EL (cell line): ENCODE data around the gene CRMP1.

ENCODE experiments used
- DNase-seq: peaks from one replicate; pipeline ENCODE4 v3.0.0-alpha.2; 2016

CRMP1 gene

GRCh38 chr4:5919044-5919443, 26.2 kb upstream of the CRMP1 start:
- DNase-seq = no peak

GRCh38 chr4:5918331-5918985, 25.6 kb upstream of the CRMP1 start:
- DNase-seq = no peak

GRCh38 chr4:5917672-5918071, 24.8 kb upstream of the CRMP1 start:
- DNase-seq = no peak

GRCh38 chr4:5916229-5916628, 23.3 kb upstream of the CRMP1 start:
- DNase-seq = no peak

- DNase-seq = no peak
Measured at GRCh38 chr4:5913454-5913853, 20.6 kb upstream of the CRMP1 start.

- no peak for DNase-seq
Measured at GRCh38 chr4:5912614-5913019, 19.7 kb upstream of the CRMP1 start.

- DNase-seq = no peak
Measured at GRCh38 chr4:5908876-5909427, 16.1 kb upstream of the CRMP1 start.

GRCh38 chr4:5906191-5906590, 13.3 kb upstream of the CRMP1 start:
- no peak for DNase-seq

- no peak for DNase-seq
Measured at GRCh38 chr4:5905714-5906113, 12.8 kb upstream of the CRMP1 start.

GRCh38 chr4:5900844-5901243, 8.0 kb upstream of the CRMP1 start:
- no peak for DNase-seq

GRCh38 chr4:5899881-5900280, 7.0 kb upstream of the CRMP1 start:
- DNase-seq = no peak

GRCh38 chr4:5899396-5899795, 6.5 kb upstream of the CRMP1 start:
- DNase-seq = no peak

- DNase-seq = no peak
Measured at GRCh38 chr4:5897674-5898073, 4.8 kb upstream of the CRMP1 start.

GRCh38 chr4:5895287-5895686, 2.4 kb upstream of the CRMP1 start:
- no peak for DNase-seq

- DNase-seq = no peak
Measured at GRCh38 chr4:5894266-5894665, 1.4 kb upstream of the CRMP1 start.

GRCh38 chr4:5893591-5893990, 705 bp upstream of the CRMP1 start:
- DNase-seq = no peak

GRCh38 chr4:5892323-5893003, 423 bp downstream of the CRMP1 start:
- DNase-seq = no peak

- DNase-seq = no peak
Measured at GRCh38 chr4:5891563-5892322, 1.1 kb downstream of the CRMP1 start.

- DNase-seq = no peak
Measured at GRCh38 chr4:5890063-5890727, 2.7 kb downstream of the CRMP1 start.

GRCh38 chr4:5889002-5889696, 3.7 kb downstream of the CRMP1 start:
- no peak for DNase-seq

GRCh38 chr4:5888222-5889001, 4.5 kb downstream of the CRMP1 start:
- DNase-seq = no peak
